Measurements from ENCODE around the gene MAP3K20.

The MAP3K20 gene

DNA sequence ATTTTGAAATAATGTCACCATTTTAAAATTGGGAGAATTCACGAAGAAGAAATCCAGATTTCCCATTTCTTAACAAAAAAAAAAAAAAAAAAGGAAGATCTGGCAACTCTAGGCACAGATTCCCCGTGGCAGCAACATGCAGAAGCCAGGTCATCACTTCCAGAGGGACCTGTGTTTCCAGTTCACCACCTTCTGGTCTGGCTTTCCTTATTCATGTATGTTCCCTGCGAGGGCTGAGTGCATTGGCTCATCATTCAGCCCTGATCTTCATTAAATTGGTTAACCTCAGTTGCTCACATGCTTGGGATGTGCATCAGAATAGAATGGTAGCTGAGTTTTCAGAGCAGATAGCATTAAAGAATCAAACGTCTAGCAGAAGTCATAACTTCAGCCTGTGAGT lies 25.0 kb upstream of the MAP3K20 start:
- no peaks in the 10 kb centered on the region for H3K36me3 ChIP-seq (ENCODE audit: insufficient read depth, low read length)
- no peaks in the 10 kb centered on the region for H3K79me2 ChIP-seq (ENCODE audit: control insufficient read depth, insufficient read depth, low read length, unreplicated experiment)
- no peak overlapping the region for H3K27ac ChIP-seq (ENCODE audit: low read depth, low read length)
- H3K27me3 ChIP-seq (ENCODE audit: insufficient read depth, low read length): no peaks in the 10 kb centered on the region
- peaks cover 29% of the 10 kb centered on the region for H3K4me1 ChIP-seq (ENCODE audit: control insufficient read depth, insufficient read depth, low read length, unreplicated experiment)
- H3K4me3 ChIP-seq (ENCODE audit: low read depth, low read length): no peak overlapping the region
- no peak overlapping the region for H2AFZ ChIP-seq (ENCODE audit: low read length, unreplicated experiment)

DNA sequence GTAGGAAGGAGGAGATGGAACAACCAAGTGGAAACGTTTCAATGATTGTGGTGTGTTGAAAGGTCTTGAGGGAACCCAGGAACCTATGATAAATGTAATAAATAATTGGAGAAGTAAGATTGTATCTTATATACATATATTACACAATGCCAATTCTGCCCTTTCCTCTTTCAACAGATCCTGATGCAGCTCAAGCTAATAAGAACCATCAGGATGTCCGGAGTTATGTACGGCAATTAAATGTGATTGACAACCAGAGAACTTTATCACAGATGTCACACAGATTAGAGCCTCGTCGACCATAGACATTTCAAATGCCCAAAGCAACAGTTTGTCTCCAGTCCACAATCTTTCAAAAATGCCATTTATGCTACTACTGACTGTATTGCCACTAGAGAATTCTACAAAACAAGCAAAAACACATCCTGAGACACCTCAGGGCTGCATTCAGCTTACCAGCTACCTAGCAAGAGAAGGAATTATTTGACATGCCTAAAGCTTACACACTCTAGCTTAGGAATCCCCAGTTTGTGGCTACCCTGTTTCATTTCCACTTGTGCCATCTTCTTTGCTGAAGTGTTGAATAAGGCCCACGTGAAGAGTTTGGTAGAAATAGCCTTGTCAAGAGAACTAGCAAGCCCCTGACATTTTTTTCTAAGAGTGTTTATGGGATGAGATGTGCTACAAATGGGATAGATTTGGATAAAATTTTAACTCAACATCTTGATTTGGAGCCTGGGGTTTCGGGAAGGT lies 24.0 kb upstream of the MAP3K20 start:
- H3K79me2 ChIP-seq (ENCODE audit: control insufficient read depth, insufficient read depth, low read length, unreplicated experiment): no peaks in the 10 kb centered on the region
- no peak overlapping the region for H2AFZ ChIP-seq (ENCODE audit: low read length, unreplicated experiment)
- no peak overlapping the region for H3K27ac ChIP-seq (ENCODE audit: low read depth, low read length)
- H3K27me3 ChIP-seq (ENCODE audit: insufficient read depth, low read length): no peaks in the 10 kb centered on the region
- H3K36me3 ChIP-seq (ENCODE audit: insufficient read depth, low read length): no peaks in the 10 kb centered on the region
- no peak overlapping the region for H3K4me3 ChIP-seq (ENCODE audit: low read depth, low read length)
- H3K4me1 ChIP-seq (ENCODE audit: control insufficient read depth, insufficient read depth, low read length, unreplicated experiment): peaks cover 29% of the 10 kb centered on the region

DNA sequence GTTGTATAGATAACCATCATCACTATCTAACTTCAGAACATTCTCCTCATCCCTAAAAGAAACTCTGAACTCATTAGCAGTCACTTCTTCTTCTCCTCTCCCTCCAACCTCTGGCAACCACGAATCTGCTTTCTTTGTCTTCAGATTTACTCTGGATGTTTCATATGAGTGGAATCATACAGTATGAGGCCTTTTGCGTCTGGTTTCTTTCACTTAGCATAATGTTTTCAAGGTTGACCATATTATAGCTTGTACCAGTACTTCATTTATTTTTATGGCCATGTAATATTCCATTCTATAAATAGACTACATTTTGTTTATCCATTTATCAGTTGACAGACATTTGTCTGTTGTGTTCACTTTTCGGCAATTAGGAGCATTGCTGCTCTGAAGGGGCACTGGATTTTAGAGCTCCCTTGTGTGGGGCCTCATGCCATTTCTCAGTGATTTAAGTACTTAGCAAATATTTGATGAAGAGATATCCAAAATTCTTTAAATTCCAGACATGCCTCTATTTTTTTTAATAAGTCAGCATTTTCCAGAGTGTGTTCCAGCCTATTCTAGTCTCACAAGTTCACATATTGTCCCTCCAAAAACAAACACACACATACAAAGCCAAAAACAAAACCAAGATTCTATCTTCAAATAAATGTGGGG lies 22.5 kb upstream of the MAP3K20 start:
- H3K4me1 ChIP-seq (ENCODE audit: control insufficient read depth, insufficient read depth, low read length, unreplicated experiment): peaks cover 25% of the 10 kb centered on the region
- H3K79me2 ChIP-seq (ENCODE audit: control insufficient read depth, insufficient read depth, low read length, unreplicated experiment): no peaks in the 10 kb centered on the region
- no peak overlapping the region for H3K27ac ChIP-seq (ENCODE audit: low read depth, low read length)
- H3K4me3 ChIP-seq (ENCODE audit: low read depth, low read length): no peak overlapping the region
- H3K36me3 ChIP-seq (ENCODE audit: insufficient read depth, low read length): no peaks in the 10 kb centered on the region
- no peaks in the 10 kb centered on the region for H3K27me3 ChIP-seq (ENCODE audit: insufficient read depth, low read length)
- H2AFZ ChIP-seq (ENCODE audit: low read length, unreplicated experiment): peak overlapping the region; percentile 21

DNA sequence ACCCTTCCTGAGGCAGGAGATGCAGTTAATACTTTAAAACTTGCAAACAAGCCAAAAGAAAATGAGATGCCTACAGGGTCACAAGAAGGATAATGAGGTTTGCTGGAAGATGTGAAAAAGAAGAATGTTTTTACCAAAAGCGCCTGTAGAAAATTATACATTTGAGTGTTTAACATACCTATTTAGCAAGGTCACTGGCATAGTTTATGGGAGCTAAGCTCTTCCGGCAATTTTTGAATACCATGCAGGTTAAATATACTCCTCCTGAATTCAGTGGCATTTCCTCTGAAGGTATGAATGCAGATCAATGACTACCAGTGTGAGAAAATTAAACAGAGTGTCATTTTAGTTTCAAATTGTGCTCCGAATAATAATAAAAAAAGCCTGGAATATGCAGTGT lies 21.2 kb upstream of the MAP3K20 start:
- H3K79me2 ChIP-seq (ENCODE audit: control insufficient read depth, insufficient read depth, low read length, unreplicated experiment): no peaks in the 10 kb centered on the region
- no peak overlapping the region for H2AFZ ChIP-seq (ENCODE audit: low read length, unreplicated experiment)
- no peaks in the 10 kb centered on the region for H3K36me3 ChIP-seq (ENCODE audit: insufficient read depth, low read length)
- no peak overlapping the region for H3K27ac ChIP-seq (ENCODE audit: low read depth, low read length)
- H3K27me3 ChIP-seq (ENCODE audit: insufficient read depth, low read length): no peaks in the 10 kb centered on the region
- H3K4me1 ChIP-seq (ENCODE audit: control insufficient read depth, insufficient read depth, low read length, unreplicated experiment): peaks cover 19% of the 10 kb centered on the region
- H3K4me3 ChIP-seq (ENCODE audit: low read depth, low read length): no peak overlapping the region

DNA sequence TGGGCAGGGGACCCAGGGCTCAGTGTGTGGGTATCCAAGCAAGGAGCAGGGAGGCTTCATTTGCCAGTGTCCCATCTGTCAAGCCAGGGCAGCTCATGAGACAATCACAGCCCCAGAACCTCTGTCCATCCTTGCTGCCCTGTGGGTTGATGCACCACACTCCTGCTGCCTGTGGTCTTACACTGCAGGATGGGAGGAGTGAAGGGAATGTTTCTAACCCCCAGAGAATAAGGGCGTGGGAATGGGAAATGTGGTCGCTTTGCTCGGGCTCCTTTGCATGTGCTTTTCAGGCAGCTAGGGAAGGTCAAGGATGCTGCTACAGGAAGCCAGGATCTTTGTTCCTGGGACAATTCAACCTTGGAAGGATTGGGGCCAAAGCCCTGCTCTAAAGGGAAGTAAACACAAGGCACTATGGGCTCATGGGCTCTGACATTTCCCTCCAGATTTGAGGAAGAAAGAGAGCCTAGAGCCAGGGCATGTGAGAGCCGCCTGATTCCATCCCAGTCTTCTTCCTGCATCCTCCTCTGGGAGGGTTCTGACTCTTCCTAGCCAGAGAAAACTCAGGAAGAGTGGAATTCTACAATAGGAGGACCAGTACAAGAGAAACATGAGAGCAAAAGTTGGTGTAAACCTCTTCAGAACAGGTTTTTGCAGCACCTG lies 18.8 kb upstream of the MAP3K20 start:
- H3K4me3 ChIP-seq (ENCODE audit: low read depth, low read length): no peak overlapping the region
- no peaks in the 10 kb centered on the region for H3K36me3 ChIP-seq (ENCODE audit: insufficient read depth, low read length)
- no peaks in the 10 kb centered on the region for H3K27me3 ChIP-seq (ENCODE audit: insufficient read depth, low read length)
- no peak overlapping the region for H3K27ac ChIP-seq (ENCODE audit: low read depth, low read length)
- H3K79me2 ChIP-seq (ENCODE audit: control insufficient read depth, insufficient read depth, low read length, unreplicated experiment): no peaks in the 10 kb centered on the region
- peaks cover 9% of the 10 kb centered on the region for H3K4me1 ChIP-seq (ENCODE audit: control insufficient read depth, insufficient read depth, low read length, unreplicated experiment)
- no peak overlapping the region for H2AFZ ChIP-seq (ENCODE audit: low read length, unreplicated experiment)

DNA sequence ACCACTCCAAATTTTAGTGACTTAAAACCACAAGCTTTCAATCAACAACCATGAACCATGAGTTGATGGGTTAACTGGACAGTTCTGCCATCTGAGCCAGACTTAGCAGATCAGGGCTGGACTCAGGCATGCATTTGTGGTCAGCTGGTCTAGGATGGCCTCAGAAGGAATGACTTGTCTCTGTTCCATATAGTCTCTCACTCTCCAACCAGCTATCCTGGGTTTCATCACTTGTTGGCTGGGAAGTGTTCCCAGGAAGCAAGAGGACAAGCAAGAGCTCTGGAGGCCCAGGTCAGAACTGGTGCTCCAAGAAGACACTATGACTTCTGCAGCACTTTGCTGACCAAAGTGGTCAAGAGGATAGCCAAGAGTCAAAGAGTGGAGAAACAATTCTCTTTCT lies 17.5 kb upstream of the MAP3K20 start:
- Histone ChIP-seq H2AFZ (ENCODE audit: low read length, unreplicated experiment) (no peak overlapping the region), H3K27ac (ENCODE audit: low read depth, low read length) (no peak overlapping the region)

DNA sequence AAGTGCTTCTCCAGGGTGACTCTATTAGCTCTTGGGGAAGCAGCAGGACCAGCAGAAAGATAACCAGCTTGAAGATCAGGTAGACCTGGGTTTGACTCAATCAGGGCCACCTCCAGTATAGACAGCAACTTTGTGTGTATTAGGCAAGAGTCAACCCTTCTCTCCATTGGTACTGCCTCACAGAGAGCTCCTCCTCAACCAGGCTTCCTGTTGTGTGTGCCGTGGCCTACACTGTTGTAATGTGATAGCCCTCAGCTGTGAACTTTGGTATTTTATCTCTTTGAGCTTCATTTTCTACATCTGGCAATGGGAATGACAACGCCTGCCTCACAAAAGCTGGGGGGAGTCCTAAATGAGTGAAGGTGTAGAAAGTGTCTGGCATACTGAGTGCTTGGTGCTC lies 17.0 kb upstream of the MAP3K20 start:
- no peaks in the 10 kb centered on the region for H3K27me3 ChIP-seq (ENCODE audit: insufficient read depth, low read length)
- peaks cover 2% of the 10 kb centered on the region for H3K4me1 ChIP-seq (ENCODE audit: control insufficient read depth, insufficient read depth, low read length, unreplicated experiment)
- no peak overlapping the region for H2AFZ ChIP-seq (ENCODE audit: low read length, unreplicated experiment)
- H3K36me3 ChIP-seq (ENCODE audit: insufficient read depth, low read length): no peaks in the 10 kb centered on the region
- H3K4me3 ChIP-seq (ENCODE audit: low read depth, low read length): no peak overlapping the region
- no peak overlapping the region for H3K27ac ChIP-seq (ENCODE audit: low read depth, low read length)
- no peaks in the 10 kb centered on the region for H3K79me2 ChIP-seq (ENCODE audit: control insufficient read depth, insufficient read depth, low read length, unreplicated experiment)

More for the DNA sequence above, 17.5 kb upstream of the MAP3K20 start:
- no peaks in the 10 kb centered on the region for H3K36me3 ChIP-seq (ENCODE audit: insufficient read depth, low read length)
- H3K79me2 ChIP-seq (ENCODE audit: control insufficient read depth, insufficient read depth, low read length, unreplicated experiment): no peaks in the 10 kb centered on the region
- peaks cover 7% of the 10 kb centered on the region for H3K4me1 ChIP-seq (ENCODE audit: control insufficient read depth, insufficient read depth, low read length, unreplicated experiment)
- no peak overlapping the region for H3K4me3 ChIP-seq (ENCODE audit: low read depth, low read length)
- no peaks in the 10 kb centered on the region for H3K27me3 ChIP-seq (ENCODE audit: insufficient read depth, low read length)

DNA sequence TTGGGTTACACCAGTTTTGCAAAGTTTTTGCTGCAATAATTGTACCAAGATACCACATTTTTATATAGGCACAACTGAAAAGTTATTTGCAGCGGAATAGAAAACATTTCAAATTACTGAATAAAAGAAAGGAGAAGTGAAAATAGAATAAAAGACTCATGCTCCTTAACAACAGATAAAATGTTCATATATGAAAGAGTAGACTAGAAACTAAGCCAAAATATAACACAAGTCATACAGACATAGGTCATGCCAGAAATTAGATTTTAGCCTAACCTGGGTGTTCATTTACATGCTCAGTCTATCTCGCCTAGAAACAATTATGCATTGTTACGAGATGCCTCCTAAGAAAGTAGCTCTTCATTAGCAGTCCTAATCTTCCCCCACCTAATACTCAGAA lies 16.4 kb upstream of the MAP3K20 start:
- Histone ChIP-seq H3K27me3 (ENCODE audit: insufficient read depth, low read length) (no peaks in the 10 kb centered on the region), H2AFZ (ENCODE audit: low read length, unreplicated experiment) (no peak overlapping the region), H3K36me3 (ENCODE audit: insufficient read depth, low read length) (no peaks in the 10 kb centered on the region), H3K4me3 (ENCODE audit: low read depth, low read length) (no peak overlapping the region), H3K4me1 (ENCODE audit: control insufficient read depth, insufficient read depth, low read length, unreplicated experiment) (no peaks in the 10 kb centered on the region), H3K27ac (ENCODE audit: low read depth, low read length) (no peak overlapping the region), H3K79me2 (ENCODE audit: control insufficient read depth, insufficient read depth, low read length, unreplicated experiment) (no peaks in the 10 kb centered on the region)

DNA sequence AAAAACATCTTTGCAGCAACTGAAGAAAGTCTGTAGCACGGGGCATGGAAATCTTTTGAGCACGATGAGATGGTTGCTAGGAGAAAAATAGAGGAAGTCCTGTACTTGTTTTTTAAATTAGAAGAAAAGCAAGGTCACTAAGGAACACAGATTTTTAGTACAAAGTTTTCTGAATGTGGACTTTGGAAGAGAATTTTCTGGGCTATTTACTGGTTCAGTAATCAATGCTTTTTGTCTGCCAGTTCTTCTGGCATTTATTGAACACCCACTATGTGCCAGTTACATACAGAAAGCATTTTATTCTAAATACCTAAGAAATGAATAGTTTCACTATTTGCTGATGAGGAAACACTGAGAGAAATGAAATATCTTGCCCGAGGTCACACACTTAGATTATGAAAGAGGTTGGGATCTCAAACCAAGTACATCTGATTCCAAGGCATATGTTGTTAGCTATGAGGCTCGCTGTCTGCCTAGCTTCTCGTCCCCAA lies 15.6 kb upstream of the MAP3K20 start:
- Histone ChIP-seq H2AFZ (ENCODE audit: low read length, unreplicated experiment) (peak overlapping the region; percentile 62), H3K4me3 (ENCODE audit: low read depth, low read length) (peak overlapping the region; percentile 28; the same call in 1 of the 2 replicates), H3K79me2 (ENCODE audit: control insufficient read depth, insufficient read depth, low read length, unreplicated experiment) (no peaks in the 10 kb centered on the region), H3K27me3 (ENCODE audit: insufficient read depth, low read length) (no peaks in the 10 kb centered on the region), H3K4me1 (ENCODE audit: control insufficient read depth, insufficient read depth, low read length, unreplicated experiment) (no peaks in the 10 kb centered on the region), H3K27ac (ENCODE audit: low read depth, low read length) (peak overlapping the region; percentile 2; the same call in 1 of the 2 replicates), H3K36me3 (ENCODE audit: insufficient read depth, low read length) (no peaks in the 10 kb centered on the region)

DNA sequence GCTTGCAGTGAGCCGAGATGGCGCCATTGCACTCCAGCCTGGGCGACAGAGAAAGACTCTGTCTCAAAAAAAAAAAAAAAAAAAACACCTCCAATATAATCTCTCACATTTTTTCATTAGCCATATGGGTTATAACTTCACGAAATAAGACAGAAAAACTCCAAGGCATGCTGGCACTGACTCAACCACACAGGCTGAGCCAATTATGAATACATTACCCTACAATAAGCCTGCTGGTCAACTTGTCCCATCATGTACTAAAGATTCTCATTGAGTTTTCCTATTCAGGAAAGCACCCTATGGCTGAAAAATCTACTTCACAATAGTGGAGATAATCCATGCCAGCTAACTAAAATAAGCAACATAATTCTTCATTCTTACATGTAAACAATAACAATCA lies 12.8 kb upstream of the MAP3K20 start:
- Histone ChIP-seq H3K4me3 (ENCODE audit: low read depth, low read length) (no peak overlapping the region), H3K27me3 (ENCODE audit: insufficient read depth, low read length) (no peaks in the 10 kb centered on the region), H3K79me2 (ENCODE audit: control insufficient read depth, insufficient read depth, low read length, unreplicated experiment) (no peaks in the 10 kb centered on the region), H3K27ac (ENCODE audit: low read depth, low read length) (no peak overlapping the region), H3K36me3 (ENCODE audit: insufficient read depth, low read length) (no peaks in the 10 kb centered on the region), H3K4me1 (ENCODE audit: control insufficient read depth, insufficient read depth, low read length, unreplicated experiment) (no peaks in the 10 kb centered on the region), H2AFZ (ENCODE audit: low read length, unreplicated experiment) (no peak overlapping the region)
